Heart right ventricle (tissue), 16 donors: ENCODE results near the gene GPR50. TPM values are rescaled to one million over a fixed set of nuclear protein-coding genes. Genes with fewer than 3 reads are reported as not detected.

Experiments
- ATAC-seq, 8 donors: fragments of 200-7000 bp; cut with Tn5 transposase; one replicate each; pipeline ENCODE4 v1.9.1; 2020; ENCODE audit warnings: mild to moderate bottlenecking in 8 of 8, moderate library complexity in 8 of 8, moderate number of reproducible peaks in 1 of 8
- DNase-seq, 2 donors: peaks; one replicate each; pipeline ENCODE4 v3.0.0-alpha.2; 2020
- H3K27ac ChIP-seq, 10 donors: fragments of 200-600 bp; sonication (generic) in 2 of 10; one replicate each; pipeline versions ENCODE4 v1.5.0 to v1.8.0; 2020 to 2022; ENCODE audit warnings: mild to moderate bottlenecking in 3 of 10
- H3K27me3 ChIP-seq, 7 donors: fragments of 200-600 bp; one replicate each; pipeline ENCODE4 v1.8.0; 2021 to 2022; ENCODE audit warnings: mild to moderate bottlenecking in 2 of 7
- H3K36me3 ChIP-seq, 9 donors: fragments of 200-600 bp; sonication (generic) in 1 of 9; one replicate each; pipeline versions ENCODE4 v1.5.0 to v1.8.0; 2020 to 2022; ENCODE audit warnings: mild to moderate bottlenecking in 2 of 9
- H3K4me1 ChIP-seq, 9 donors: fragments of 200-600 bp; sonication (generic) in 1 of 9; one replicate each; pipeline versions ENCODE4 v1.5.0 to v1.8.0; 2020 to 2022; ENCODE audit warnings: mild to moderate bottlenecking in 4 of 9
- H3K4me3 ChIP-seq, 10 donors: fragments of 200-600 bp; sonication (generic) in 2 of 10; one replicate each; pipeline versions ENCODE4 v1.5.0 to v1.8.0; 2020 to 2022; ENCODE audit warnings: mild to moderate bottlenecking in 7 of 10, moderate library complexity in 2 of 10
- H3K9me3 ChIP-seq, 11 donors: fragments of 200-600 bp in 10 of 11; sonication (generic) in 2 of 11; one replicate each; pipeline versions ENCODE4 v1.5.0 to v1.8.0; 2013 to 2022; ENCODE audit warnings: mild to moderate bottlenecking in 2 of 11, control low read depth in 1 of 11, moderate library complexity in 1 of 11
- WGBS, 2 donors: extraction: QIAGEN DNeasy Blood & Tissue Kit; methylation state at CpG; one replicate each; pipeline ENCODE4 v1.1.7; 2013; ENCODE audit warnings: inconsistent platforms in 1 of 2; 5-methylcytosine and 5-hydroxymethylcytosine counted together
- intact Hi-C, 10 donors: fragments of 100-400 bp; cut with DNase I; formaldehyde crosslinking; loops; one replicate each; pipeline versions ENCODE4 v1.11.1 to v1.14.2; 2022
- polyA plus RNA-seq, 2 donors: library from polyadenylated mRNA; stranded (reverse); fragments of 200-250 nt; gene quantifications; one replicate each; pipeline ENCODE4 v1.2.3, GENCODE V29; 2013
- total RNA-seq, 10 donors: library from RNA; stranded (reverse); fragmentation: NEBNext Ultra II Directional in 3 of 10; extraction: Animal tissue kit (Norgen Biotek cat#: 25700) in 3 of 10; gene quantifications; one replicate each; pipeline versions ENCODE4 v1.2.1 to v1.2.4, GENCODE V29; 2021 to 2023
- TF ChIP-seq, protein P1 (sequence below), 9 donors: fragments of 200-600 bp; sonication (generic) in 2 of 9; IDR thresholded peaks; one replicate each; pipeline versions ENCODE4 v1.5.0 to v1.8.0; 2021 to 2022; ENCODE audit warnings: antibody characterized with exemption in 9 of 9, mild to moderate bottlenecking in 5 of 9, moderate library complexity in 1 of 9
- donor health status: Arrhythmogenic right ventricular cardiomyopathy.
- donor health status: ischemic (EF 13 %, LVEDD 7.1; RV severe dilation, severe dysfunction).
- donor health status: healthy with polysubstance abuse.
- donor health status: DM: no; HTN: yes; CAD: no.
- donor health status: DM: no; HTN: no; CAD: no.
- donor health status: ischemic (EF 25% LVEDD 6.9; RV normal size, moderate dysfunction).
- donor health status: ischemic (EF 25% LVEDD 5.7; RV mildly dilated, moderate dysfunction).
- donor health status: healthy.
- donor health status: DM: yes; HTN: yes; CAD: no.
- donor health status: Ischemic cardiomyopathy.
- donor health status: ischemic (EF 35%, LVEDD 5.7; RV mildly dilated, moderate dysfunction).
- donor health status: nonischemic (EF 11% LVEDD 7.7; RV severe dilation, severe dysfunction).
- donor health status: DM: yes; HTN: yes; CAD: no.
- donor health status: PGD.
- donor health status: ischemic (EF 29% LVEDD 5.4; RV normal size, mild dysfunction).
- donor health status: nonischemic (EF 23%, LVEDD 6.1; RV moderate dilation, normal function).

GPR50 gene
- total and polyA plus RNA-seq, 12 donors: not detected

DNA sequence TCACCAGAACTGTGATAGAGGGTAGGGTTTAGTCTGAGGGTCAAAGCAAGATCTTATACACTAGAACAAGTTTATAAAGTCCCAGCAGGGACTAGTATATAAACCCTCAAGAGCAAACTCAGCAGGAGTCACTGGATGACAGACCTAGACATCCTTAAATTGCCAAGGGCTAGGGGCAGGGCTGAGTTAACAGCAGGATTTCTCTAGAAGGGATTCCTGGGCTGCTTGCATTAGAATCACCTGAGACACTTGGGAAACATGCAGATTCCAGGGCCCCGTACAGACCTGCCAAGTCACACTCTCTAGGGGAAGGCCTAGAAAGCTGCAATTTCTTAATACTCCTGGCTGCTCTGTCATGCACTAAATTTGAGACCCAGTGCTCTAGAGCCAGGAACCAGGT, 6.6 kb upstream of the GPR50 start:
- DNase-seq (no peak), ATAC-seq (no peak)
- no peaks in the 10 kb centered on the region for H3K36me3 ChIP-seq
- H3K27ac ChIP-seq: no peak overlapping the region
- H3K4me3 ChIP-seq: no peak overlapping the region
- no peaks in the 10 kb centered on the region for H3K4me1 ChIP-seq
- intact Hi-C loops: loop anchor here in 1 of 10 donors (10.0 kb wide), 1 partner anchor 185 kb away; no protein-coding TSS in a partner anchor
- TF ChIP-seq, protein P1, sequence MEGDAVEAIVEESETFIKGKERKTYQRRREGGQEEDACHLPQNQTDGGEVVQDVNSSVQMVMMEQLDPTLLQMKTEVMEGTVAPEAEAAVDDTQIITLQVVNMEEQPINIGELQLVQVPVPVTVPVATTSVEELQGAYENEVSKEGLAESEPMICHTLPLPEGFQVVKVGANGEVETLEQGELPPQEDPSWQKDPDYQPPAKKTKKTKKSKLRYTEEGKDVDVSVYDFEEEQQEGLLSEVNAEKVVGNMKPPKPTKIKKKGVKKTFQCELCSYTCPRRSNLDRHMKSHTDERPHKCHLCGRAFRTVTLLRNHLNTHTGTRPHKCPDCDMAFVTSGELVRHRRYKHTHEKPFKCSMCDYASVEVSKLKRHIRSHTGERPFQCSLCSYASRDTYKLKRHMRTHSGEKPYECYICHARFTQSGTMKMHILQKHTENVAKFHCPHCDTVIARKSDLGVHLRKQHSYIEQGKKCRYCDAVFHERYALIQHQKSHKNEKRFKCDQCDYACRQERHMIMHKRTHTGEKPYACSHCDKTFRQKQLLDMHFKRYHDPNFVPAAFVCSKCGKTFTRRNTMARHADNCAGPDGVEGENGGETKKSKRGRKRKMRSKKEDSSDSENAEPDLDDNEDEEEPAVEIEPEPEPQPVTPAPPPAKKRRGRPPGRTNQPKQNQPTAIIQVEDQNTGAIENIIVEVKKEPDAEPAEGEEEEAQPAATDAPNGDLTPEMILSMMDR (IDR thresholded peaks at IDR 0.05): no peak
- H3K27me3 ChIP-seq: peaks cover 0 to 18% (median 10%) of the 10 kb centered on the region in 7 donors
- H3K9me3 ChIP-seq: peaks cover 0 to 8% (median 0%) of the 10 kb centered on the region in 11 donors
- 78 to 84% methylated on average over 1 of the region's 1 CpG for WGBS, 2 donors

DNA sequence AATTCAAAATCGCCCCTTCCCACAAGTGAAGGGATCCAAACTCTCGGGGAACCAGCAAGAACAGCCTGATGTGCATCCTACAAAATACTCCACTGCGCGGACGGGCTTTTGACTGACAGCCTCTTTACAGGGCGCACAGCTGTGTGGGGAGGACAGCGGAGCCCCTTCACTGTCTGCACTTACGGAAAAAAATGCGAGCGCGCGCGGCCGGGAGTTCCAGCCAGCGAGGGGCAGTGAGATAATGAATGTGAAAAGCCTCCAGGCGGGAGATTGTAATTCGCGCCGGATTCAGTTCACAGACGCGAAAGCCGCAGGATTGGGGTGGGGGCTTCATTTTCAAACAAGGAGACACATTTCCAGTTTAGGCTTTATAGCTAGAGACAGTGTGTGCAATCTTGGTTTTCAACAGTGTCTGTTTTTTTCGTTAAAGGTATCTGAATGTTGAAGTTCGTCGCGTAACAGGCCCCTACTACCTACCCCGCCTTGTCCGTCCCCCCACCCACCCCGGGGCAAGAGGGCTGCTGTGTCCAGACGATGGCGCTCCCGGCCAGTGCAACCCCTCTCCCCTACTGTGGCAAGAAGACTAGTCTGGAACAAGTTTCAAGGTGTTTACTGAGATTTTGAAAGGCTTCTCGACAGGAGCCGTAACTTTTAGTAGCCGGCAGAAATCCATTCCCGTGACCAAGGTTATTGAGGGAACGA, 1.7 kb upstream of the GPR50 start:
- H3K36me3 ChIP-seq: no peaks in the 10 kb centered on the region
- H3K27me3 ChIP-seq: peaks cover 0 to 68% (median 47%) of the 10 kb centered on the region in 7 donors
- no peaks in the 10 kb centered on the region for H3K4me1 ChIP-seq
- ATAC-seq (no peak), DNase-seq (no peak)
- no peak overlapping the region for H3K27ac ChIP-seq
- no peak overlapping the region for H3K4me3 ChIP-seq
- 1 to 2% methylated on average over 36 to 37 of the region's 37 CpGs for WGBS, 2 donors
- peaks cover 0 to 14% (median 0%) of the 10 kb centered on the region in 11 donors for H3K9me3 ChIP-seq
- TF ChIP-seq, protein P1 (IDR thresholded peaks at IDR 0.05): no peak
- intact Hi-C loops: loop anchor here in 1 of 10 donors (10.0 kb wide), 1 partner anchor 180 kb away; no protein-coding TSS in a partner anchor

- 1 to 4% methylated on average over 44 to 52 of the region's 54 CpGs for WGBS, 2 donors
- Histone ChIP-seq H3K27me3 (peaks cover 0 to 72% (median 47%) of the 10 kb centered on the region in 7 donors), H3K4me3 (no peak overlapping the region), H3K36me3 (no peaks in the 10 kb centered on the region), H3K9me3 (peaks cover 0 to 14% (median 0%) of the 10 kb centered on the region in 11 donors), H3K27ac (no peak overlapping the region), H3K4me1 (no peaks in the 10 kb centered on the region)
- ATAC-seq (no peak), DNase-seq (no peak)
- TF ChIP-seq, protein P1 (IDR thresholded peaks at IDR 0.05): no peak
- intact Hi-C loops: loop anchor here in 1 of 10 donors (10.0 kb wide), 1 partner anchor 179 kb away; no protein-coding TSS in a partner anchor
These were observed 911 bp upstream of the GPR50 start for GRCh38 chrX:151175283-151176062.
